Natural killer cell (primary cell): ENCODE results near the gene PLVAP. TPM values are rescaled to one million over a fixed set of nuclear protein-coding genes. Genes with fewer than 3 reads are reported as not detected.
A peak's percentile ranks its signal among the peaks of the same experiment; 100 is the strongest.

Experiments used
- ATAC-seq, 3 donors: fragments of 150-1000 bp in 2 of 3; fragments of 200-7000 bp in 1 of 3; cut with Tn5 transposase; 1 replicate in 1 of 3; 2 replicates in 2 of 3; pipeline ENCODE4 v1.10.0; 2021; ENCODE audit warnings: mild to moderate bottlenecking in 2 of 3, moderate library complexity in 2 of 3
- DNase-seq, 2 donors: peaks; one replicate each; pipeline versions ENCODE4 v3.0.0 to v3.0.0-alpha.2; 2013 to 2021; ENCODE audit warnings: mixed read lengths in 1 of 2
- H3K27ac ChIP-seq: one replicate; pipeline ENCODE4 v1.5.1; 2013; ENCODE audit warnings: mild to moderate bottlenecking, low read length
- H3K27me3 ChIP-seq: one replicate; pipeline ENCODE4 v1.6.1; 2013; ENCODE audit warnings: low read length; ENCODE audit not compliant: control insufficient read depth, insufficient read depth
- H3K36me3 ChIP-seq: one replicate; pipeline ENCODE4 v1.6.1; 2013; ENCODE audit warnings: low read length; ENCODE audit not compliant: control insufficient read depth, insufficient read depth
- H3K4me1 ChIP-seq: one replicate; pipeline ENCODE4 v1.6.1; 2013; ENCODE audit warnings: low read length; ENCODE audit not compliant: control insufficient read depth, insufficient read depth
- H3K4me3 ChIP-seq: one replicate; pipeline ENCODE4 v1.5.1; 2013; ENCODE audit warnings: low read length
- H3K9me3 ChIP-seq: one replicate; pipeline ENCODE4 v1.6.1; 2013; ENCODE audit warnings: low read length; ENCODE audit not compliant: control insufficient read depth, insufficient read depth
- H3K27ac Mint-ChIP-seq, 2 donors: one replicate each; pipeline ENCODE4 v1.8.0; 2022; ENCODE audit warnings: mild to moderate bottlenecking in 2 of 2, mixed read lengths in 2 of 2, moderate library complexity in 1 of 2
- H3K27me3 Mint-ChIP-seq, 2 donors: one replicate each; pipeline ENCODE4 v1.8.0; 2022; ENCODE audit warnings: low read depth in 2 of 2, mixed read lengths in 2 of 2
- H3K36me3 Mint-ChIP-seq: one replicate; pipeline ENCODE4 v1.8.0; 2022; ENCODE audit warnings: mixed read lengths
- H3K4me1 Mint-ChIP-seq, 2 donors: one replicate each; pipeline ENCODE4 v1.8.0; 2022; ENCODE audit warnings: mixed read lengths in 2 of 2
- H3K4me3 Mint-ChIP-seq: one replicate; pipeline ENCODE4 v1.8.0; 2022; ENCODE audit warnings: mild to moderate bottlenecking, moderate library complexity, mixed read lengths
- H3K9me3 Mint-ChIP-seq, 2 donors: one replicate each; pipeline ENCODE4 v1.8.0; 2022; ENCODE audit warnings: mixed read lengths in 2 of 2
- CTCF ChIP-seq: fragments of 200-600 bp; IDR thresholded peaks from one replicate; pipeline ENCODE4 v1.8.0; 2022; ENCODE audit warnings: antibody characterized with exemption
- WGBS: methylation state at CpG from one replicate; pipeline ENCODE4 v1.1.7; 2013; ENCODE audit warnings: missing lambda C conversion rate; ENCODE audit not compliant: insufficient coverage; 5-methylcytosine and 5-hydroxymethylcytosine counted together
- intact Hi-C: fragments of 100-400 bp; cut with micrococcal nuclease; formaldehyde crosslinking; loops from one replicate; pipeline ENCODE4 v1.14.2; 2022
- total RNA-seq, 4 donors: library from RNA; stranded (reverse); fragments of 120-200 nt in 1 of 4; gene quantifications; one replicate each; pipeline versions ENCODE4 v1.2.3 to v1.2.4, GENCODE V29; 2013 to 2022

The PLVAP gene
- total RNA-seq, 3 donors from 2014 or later (not counting 1 experiment from before 2014, with no cell fraction given) = 0.33 to 0.53 TPM; not detected in 1

- peak within 1 kb of the TSS; percentile 76 for H3K4me3 ChIP-seq
- no peaks in the 10 kb centered on the region for H3K27me3 Mint-ChIP-seq
- H3K36me3 ChIP-seq = peaks cover 7% of the 10 kb centered on the region
- intact Hi-C loops = loop anchor here (1.0 kb wide), 1 partner anchor 28 kb away; the partner anchor contains the start of gene GTPBP3
- peaks cover 37% of the 10 kb centered on the region for H3K4me1 ChIP-seq
- peak; percentile 80 to 92 (median 83) for ATAC-seq
- under 1% methylated on average over 46 of the region's 46 CpGs for WGBS
- no peaks in the 10 kb centered on the region for H3K9me3 Mint-ChIP-seq
- H3K27ac Mint-ChIP-seq = peak within 1 kb of the TSS; percentile 92 to 93
- peaks cover 28 to 46% of the 10 kb centered on the region in 2 donors for H3K4me1 Mint-ChIP-seq
- H3K4me3 Mint-ChIP-seq = peak within 1 kb of the TSS; percentile 99
- no peaks in the 10 kb centered on the region for H3K36me3 Mint-ChIP-seq
- TF ChIP-seq CTCF = no peak
- H3K9me3 ChIP-seq = no peaks in the 10 kb centered on the region
- peak; percentile 95 to 100 for DNase-seq
- peak within 1 kb of the TSS; percentile 61 for H3K27ac ChIP-seq
- H3K27me3 ChIP-seq = no peaks in the 10 kb centered on the region
Measured at GRCh38 chr19:17309198-17309964, 67.8 kb downstream of the PLVAP start, which contains the start of gene DDA1. Gene DDA1, plus strand, starts transcription at chr19:17309563. Its CDS starts 92 bp downstream, at chr19:17309655.

DNA sequence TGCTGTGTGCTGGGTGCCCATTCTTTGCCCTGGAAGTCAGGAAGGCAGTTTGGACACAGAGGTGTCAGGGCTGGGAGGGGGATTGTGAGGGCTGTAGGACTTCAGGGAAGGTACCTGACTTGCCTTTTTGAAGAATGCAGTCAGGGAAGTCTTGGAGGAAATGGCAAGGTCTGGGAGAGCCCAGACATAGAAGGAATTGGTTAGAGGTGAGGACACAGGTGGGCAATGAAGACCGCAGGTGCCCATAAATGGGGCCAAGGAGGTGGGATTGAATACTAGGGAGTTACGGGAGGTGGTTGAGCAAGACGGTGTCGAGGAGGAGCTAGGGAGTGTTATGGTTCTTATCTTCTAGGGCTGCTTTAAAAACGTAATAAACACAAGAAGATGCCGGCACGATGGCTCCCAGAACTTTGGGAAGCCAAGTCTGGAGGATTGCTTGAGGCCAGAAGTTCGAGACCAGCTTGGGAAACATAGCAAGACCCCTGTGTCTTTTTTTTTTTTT is 69.2 kb downstream of the PLVAP start:
- no peak for TF ChIP-seq CTCF
- Mint-ChIP-seq H3K36me3 (no peaks in the 10 kb centered on the region), H3K27me3 (no peaks in the 10 kb centered on the region), H3K4me1 (peaks cover 35 to 55% of the 10 kb centered on the region in 2 donors), H3K4me3 (peak overlapping the region; percentile 40), H3K27ac (peak overlapping the region in 1 of 2 donors; percentile 27), H3K9me3 (no peaks in the 10 kb centered on the region)
- DNase-seq (no peak), ATAC-seq (no peak)
- Histone ChIP-seq H3K4me1 (peaks cover 45% of the 10 kb centered on the region), H3K36me3 (no peaks in the 10 kb centered on the region), H3K4me3 (no peak overlapping the region), H3K27ac (no peak overlapping the region), H3K9me3 (no peaks in the 10 kb centered on the region), H3K27me3 (no peaks in the 10 kb centered on the region)
- intact Hi-C loops = no loop called here
- 94% methylated on average over 8 of the region's 8 CpGs for WGBS

GRCh38 chr19:17306285-17306714 is 70.8 kb downstream of the PLVAP start:
- H3K4me1 Mint-ChIP-seq = peaks cover 35 to 52% of the 10 kb centered on the region in 2 donors
- no peaks in the 10 kb centered on the region for H3K9me3 ChIP-seq
- no peaks in the 10 kb centered on the region for H3K36me3 ChIP-seq
- H3K27ac Mint-ChIP-seq = peak overlapping the region; percentile 81 to 89
- no peaks in the 10 kb centered on the region for H3K9me3 Mint-ChIP-seq
- intact Hi-C loops = no loop called here
- H3K4me1 ChIP-seq = peaks cover 56% of the 10 kb centered on the region
- DNase-seq (no peak), ATAC-seq (no peak)
- H3K4me3 Mint-ChIP-seq = peak overlapping the region; percentile 82
- H3K36me3 Mint-ChIP-seq = no peaks in the 10 kb centered on the region
- no peaks in the 10 kb centered on the region for H3K27me3 Mint-ChIP-seq
- H3K4me3 ChIP-seq = peak overlapping the region; percentile 55
- peak overlapping the region; percentile 58 for H3K27ac ChIP-seq
- WGBS = 13% methylated on average over 28 of the region's 28 CpGs
- no peaks in the 10 kb centered on the region for H3K27me3 ChIP-seq
- no peak for TF ChIP-seq CTCF
